K562 (cell line): ENCODE data around the gene ROBO1. TPM values are rescaled to one million over a fixed set of nuclear protein-coding genes. Genes with fewer than 3 reads are reported as not detected.

Source experiments
- ATAC-seq: fragments of 200-7000 bp; cut with Tn5 transposase; 3 replicates; pipeline ENCODE4 v1.9.1; 2020; ENCODE audit warnings: moderate library complexity
- BruUV-seq: library from RNA; stranded (reverse); fragments of 400-500 nt; replicated peaks from 2 replicates; lab custom pipeline; 2021; lab: Mats Ljungman, UMichigan
- CTCF ChIA-PET: fragments of 300-600 bp; formaldehyde crosslinking; extraction: SDS; loops from one replicate; lab custom pipeline; 2021; ENCODE audit warnings: low intra/inter-chr PET ratio; lab: Yijun Ruan, JAX
- POLR2A ChIA-PET: fragments of 300-600, 350-650 bp; sonication (Branson Sonifier 250); formaldehyde crosslinking; extraction: SDS; loops from one replicate; lab custom pipeline; 2021; ENCODE audit warnings: antibody characterized with exemption, inconsistent platforms; lab: Yijun Ruan, JAX
- DNase-seq, 4 experiments: peaks; one replicate each; pipeline versions ENCODE4 v3.0.0 to v3.0.0-alpha.2; 2011 to 2018; ENCODE audit warnings: low spot score in 3 of 4, mixed read lengths in 3 of 4; ENCODE audit errors: extremely low read depth in 1 of 4
- FAIRE-seq: peaks from 2 replicates; lab custom pipeline; 2011; peaks lifted over from hg19 to GRCh38; lab: Jason Lieb, UNC
- H2AFZ ChIP-seq: 2 replicates; pipeline ENCODE4 v1.6.0; 2011; ENCODE audit warnings: low read depth, low read length, control low read depth, inconsistent platforms
- H3K27ac ChIP-seq: fragments of 200-600 bp; 3 replicates; pipeline ENCODE4 v1.8.0; 2011; ENCODE audit warnings: low read depth, mild to moderate bottlenecking, control low read depth, inconsistent platforms, low read length, moderate library complexity, mixed read lengths; ENCODE audit errors: extremely low read depth
- H3K27me3 ChIP-seq, 2 experiments: fragments of 300-600 bp in 1 of 2; 2 replicates in 1 of 2; 3 replicates in 1 of 2; pipeline versions ENCODE4 v1.6.0 to v1.8.0; 2011; ENCODE audit warnings: inconsistent platforms in 2 of 2, low read length in 2 of 2, mild to moderate bottlenecking in 1 of 2, mixed read lengths in 1 of 2, moderate library complexity in 1 of 2; ENCODE audit not compliant: control insufficient read depth in 2 of 2, insufficient read depth in 2 of 2
- H3K36me3 ChIP-seq: fragments of 300-600 bp; 3 replicates; pipeline ENCODE4 v1.8.0; 2011; ENCODE audit warnings: mild to moderate bottlenecking, low read length, inconsistent platforms; ENCODE audit not compliant: control insufficient read depth, insufficient read depth
- H3K4me1 ChIP-seq, 2 experiments: fragments of 200-600 bp in 1 of 2; replicated peaks in 1 of 2; 2 replicates in 1 of 2; 3 replicates in 1 of 2; pipeline versions ENCODE4 v1.5.1 to v1.8.0; 2011; ENCODE audit warnings: inconsistent platforms in 2 of 2, low read length in 2 of 2, mild to moderate bottlenecking in 1 of 2, mixed read lengths in 1 of 2, moderate library complexity in 1 of 2; ENCODE audit not compliant: control insufficient read depth in 2 of 2, insufficient read depth in 2 of 2
- H3K4me2 ChIP-seq: 2 replicates; pipeline ENCODE4 v1.6.1; 2011; ENCODE audit warnings: low read length, control low read depth, inconsistent platforms, mixed read lengths; ENCODE audit not compliant: insufficient read depth
- H3K4me3 ChIP-seq: fragments of 200-600 bp; sonication (generic), shearing (Covaris generic); 2 replicates; pipeline ENCODE4 v1.5.1; 2016; ENCODE audit warnings: control low read depth, inconsistent platforms
- H3K79me2 ChIP-seq: fragments of 200-600 bp; 3 replicates; pipeline ENCODE4 v1.8.0; 2011; ENCODE audit warnings: low read length, inconsistent platforms; ENCODE audit not compliant: control insufficient read depth, insufficient read depth
- H3K9ac ChIP-seq, 2 experiments: 2 replicates each; pipeline versions ENCODE4 v1.6.0 to v1.6.1; 2011; ENCODE audit warnings: low read depth in 2 of 2, low read length in 2 of 2, control low read depth in 1 of 2, inconsistent platforms in 1 of 2, mild to moderate bottlenecking in 1 of 2, mixed read lengths in 1 of 2; ENCODE audit not compliant: insufficient read depth in 1 of 2
- H3K9me1 ChIP-seq: one replicate; pipeline ENCODE4 v1.6.0; 2011; ENCODE audit warnings: inconsistent platforms, mild to moderate bottlenecking, low read length, moderate library complexity; ENCODE audit not compliant: control insufficient read depth, insufficient read depth
- H3K9me3 ChIP-seq: replicated peaks from 2 replicates; pipeline ENCODE4 v1.5.1; 2011; ENCODE audit warnings: low read depth, low read length, inconsistent platforms; ENCODE audit not compliant: control insufficient read depth, insufficient read depth
- H4K20me1 ChIP-seq: replicated peaks from 2 replicates; pipeline ENCODE4 v1.6.1; 2011; ENCODE audit warnings: low read length, inconsistent platforms, mixed read lengths; ENCODE audit not compliant: control insufficient read depth, insufficient read depth
- CTBP1 ChIP-seq: fragments of 450-650 bp; IDR thresholded peaks from 2 replicates; pipeline ENCODE4 v1.6.1; 2016; ENCODE audit warnings: borderline replicate concordance
- GABPB1 ChIP-seq: sonication (generic); formaldehyde crosslinking; IDR thresholded peaks from 2 replicates; pipeline ENCODE4 v1.8.0; 2022; ENCODE audit warnings: mild to moderate bottlenecking, missing genetic modification reagents
- GTF2F1 ChIP-seq: IDR thresholded peaks from 2 replicates; pipeline ENCODE4 v1.6.1; 2011; ENCODE audit warnings: low read depth, low read length, improper control_type of control experiment
- ZNF184 ChIP-seq: sonication (generic); formaldehyde crosslinking; IDR thresholded peaks from 2 replicates; pipeline ENCODE4 v1.5.0; 2020; ENCODE audit warnings: missing genetic modification reagents
- WGBS: fragments of 100-300 bp; shearing (Covaris generic); methylation state at CpG from one replicate; pipeline ENCODE4 v1.1.6; 2016; ENCODE audit warnings: low coverage, mixed read lengths; ENCODE audit not compliant: insufficient coverage; ENCODE audit errors: missing lambda C conversion rate; 5-methylcytosine and 5-hydroxymethylcytosine counted together
- in situ Hi-C: fragments of 300-500 bp; cut with MboI; formaldehyde crosslinking; loops from 4 replicates; pipeline ENCODE4 v1.15.0; 2018; ENCODE audit warnings: inconsistent platforms, mixed read lengths
- intact Hi-C: fragments of 100-400 bp; cut with micrococcal nuclease; formaldehyde crosslinking; loops from 2 replicates; pipeline ENCODE4 v1.14.2; 2022
- polyA plus RNA-seq, 8 experiments: library from polyadenylated mRNA; depleted of rRNA in 4 of 8; stranded (reverse) in 5 of 8; unstranded in 3 of 8; fragments of >200 nt; fragmentation: Nextera tagmentation in 2 of 8; fragmentation: Illumina TruSeq in 1 of 8; extraction: Ambion mirVana in 2 of 8; extraction: Trizol in 1 of 8; gene quantifications; 2 replicates each; pipeline versions ENCODE4 v1.2.1 to v1.2.3, GENCODE V29; 2011 to 2014; ENCODE audit warnings: inconsistent platforms in 1 of 8, missing spikeins in 1 of 8
- total RNA-seq, 7 experiments: library from RNA; depleted of rRNA in 6 of 7; stranded (reverse); fragments of >200 nt in 6 of 7; fragmentation: Illumina TruSeq in 2 of 7; extraction: Trizol in 2 of 7; gene quantifications; 2 replicates each; pipeline versions ENCODE4 v1.2.1 to v1.2.3, GENCODE V29; 2011 to 2021; ENCODE audit warnings: low replicate concordance in 1 of 7
- TF ChIP-seq, protein P1 (sequence below): fragments of 250-450 bp; sonication (Bioruptor Pico); IDR thresholded peaks from 2 replicates; pipeline ENCODE4 v1.8.0; 2022; ENCODE audit warnings: inconsistent platforms
- TF ChIP-seq, protein P2 (sequence below): sonication (generic); formaldehyde crosslinking; IDR thresholded peaks from 2 replicates; pipeline ENCODE4 v1.8.0; 2022; ENCODE audit warnings: mild to moderate bottlenecking, missing genetic modification reagents

ROBO1 gene
- total and polyA plus RNA-seq, 9 of the 15 experiments (the other 6 are each of a cell fraction or from before 2014, with no cell fraction given) = 0.01 to 0.53 (median 0.17) TPM; not detected in 5

DNA sequence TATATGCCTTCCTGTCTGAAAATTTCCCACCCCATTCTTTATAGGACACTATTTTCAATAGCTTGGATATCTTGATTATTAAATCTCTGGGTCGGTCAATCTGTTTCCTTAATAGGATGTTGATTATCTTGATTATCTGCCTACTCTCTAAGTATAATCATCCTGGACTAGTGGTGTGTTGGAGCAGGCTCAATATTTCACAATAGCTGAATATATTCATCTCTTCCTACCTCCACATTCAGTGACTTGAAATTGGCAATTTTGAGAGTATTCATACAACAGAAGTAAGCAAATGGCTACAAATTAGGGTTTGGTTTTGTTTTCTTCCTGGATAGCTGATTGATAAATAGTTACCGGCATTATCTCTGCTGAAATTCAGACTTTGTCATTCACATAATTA, 1162.6 kb downstream of the ROBO1 start (continued):
- TF ChIP-seq ZNF184 (CRISPR knock-in tag) (no peak), GABPB1 (CRISPR knock-in tag) (no peak), CTBP1 (no peak)
- TF ChIP-seq, protein P1, sequence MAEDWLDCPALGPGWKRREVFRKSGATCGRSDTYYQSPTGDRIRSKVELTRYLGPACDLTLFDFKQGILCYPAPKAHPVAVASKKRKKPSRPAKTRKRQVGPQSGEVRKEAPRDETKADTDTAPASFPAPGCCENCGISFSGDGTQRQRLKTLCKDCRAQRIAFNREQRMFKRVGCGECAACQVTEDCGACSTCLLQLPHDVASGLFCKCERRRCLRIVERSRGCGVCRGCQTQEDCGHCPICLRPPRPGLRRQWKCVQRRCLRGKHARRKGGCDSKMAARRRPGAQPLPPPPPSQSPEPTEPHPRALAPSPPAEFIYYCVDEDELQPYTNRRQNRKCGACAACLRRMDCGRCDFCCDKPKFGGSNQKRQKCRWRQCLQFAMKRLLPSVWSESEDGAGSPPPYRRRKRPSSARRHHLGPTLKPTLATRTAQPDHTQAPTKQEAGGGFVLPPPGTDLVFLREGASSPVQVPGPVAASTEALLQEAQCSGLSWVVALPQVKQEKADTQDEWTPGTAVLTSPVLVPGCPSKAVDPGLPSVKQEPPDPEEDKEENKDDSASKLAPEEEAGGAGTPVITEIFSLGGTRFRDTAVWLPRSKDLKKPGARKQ (CRISPR knock-in tag) = no peak

DNA sequence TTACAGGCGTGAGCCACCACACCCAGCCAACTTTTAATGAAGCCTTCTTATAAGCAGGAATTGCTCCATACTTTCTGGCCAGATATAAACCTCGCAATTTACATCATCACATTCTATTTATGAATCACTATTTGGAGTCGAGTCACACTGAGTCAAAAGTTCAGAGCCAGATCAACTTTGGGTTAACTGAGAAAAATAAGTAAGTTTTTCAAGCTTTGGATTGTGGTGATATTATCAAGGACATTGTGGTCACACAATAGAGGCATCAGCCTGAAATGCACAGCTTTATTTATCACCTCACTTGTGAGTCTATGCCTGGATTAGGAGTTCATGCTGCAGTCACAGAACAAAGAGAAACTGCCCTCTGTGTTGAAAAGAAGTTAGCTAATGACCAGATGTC, 1163.5 kb downstream of the ROBO1 start:
- Histone ChIP-seq H3K36me3 (no peaks in the 10 kb centered on the region), H3K9me3 (no peaks in the 10 kb centered on the region)
- in situ Hi-C loops = no loop called here
- TF ChIP-seq GTF2F1 = no peak
- TF ChIP-seq, protein P2, sequence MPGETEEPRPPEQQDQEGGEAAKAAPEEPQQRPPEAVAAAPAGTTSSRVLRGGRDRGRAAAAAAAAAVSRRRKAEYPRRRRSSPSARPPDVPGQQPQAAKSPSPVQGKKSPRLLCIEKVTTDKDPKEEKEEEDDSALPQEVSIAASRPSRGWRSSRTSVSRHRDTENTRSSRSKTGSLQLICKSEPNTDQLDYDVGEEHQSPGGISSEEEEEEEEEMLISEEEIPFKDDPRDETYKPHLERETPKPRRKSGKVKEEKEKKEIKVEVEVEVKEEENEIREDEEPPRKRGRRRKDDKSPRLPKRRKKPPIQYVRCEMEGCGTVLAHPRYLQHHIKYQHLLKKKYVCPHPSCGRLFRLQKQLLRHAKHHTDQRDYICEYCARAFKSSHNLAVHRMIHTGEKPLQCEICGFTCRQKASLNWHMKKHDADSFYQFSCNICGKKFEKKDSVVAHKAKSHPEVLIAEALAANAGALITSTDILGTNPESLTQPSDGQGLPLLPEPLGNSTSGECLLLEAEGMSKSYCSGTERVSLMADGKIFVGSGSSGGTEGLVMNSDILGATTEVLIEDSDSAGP (CRISPR knock-in tag) = no peak
- TF ChIP-seq, all 486 proteins: peak for 0
- no peaks in the 10 kb centered on the region for H3K79me2 ChIP-seq
- WGBS = 0% methylated on average over 3 of the region's 3 CpGs
- no peaks in the 10 kb centered on the region for H3K27me3 ChIP-seq
- POLR2A ChIA-PET = no interaction called here
- ATAC-seq (no peak), FAIRE-seq (no peak), DNase-seq (no peak)
- intact Hi-C loops = no loop called here
- no peaks in the 10 kb centered on the region for H3K9me1 ChIP-seq
- BruUV-seq = no TSS peak
- CTCF ChIA-PET = no interaction called here
- no peaks in the 10 kb centered on the region for H3K4me1 ChIP-seq
- no peak overlapping the region for H3K4me3 ChIP-seq
- no peaks in the 10 kb centered on the region for H4K20me1 ChIP-seq
- H3K27ac ChIP-seq = no peak overlapping the region
- no peak overlapping the region for H3K4me2 ChIP-seq
- H2AFZ ChIP-seq = no peak overlapping the region
- H3K9ac ChIP-seq = no peak overlapping the region
